22Rv1 (cell line): ENCODE data around the gene PARK7.

Experiments used
- CTCF ChIP-seq: fragments of 450-650 bp; IDR thresholded peaks from 2 replicates; pipeline ENCODE4 v1.5.1; 2017; ENCODE audit warnings: mild to moderate bottlenecking
- ZFX ChIP-seq: fragments of 450-650 bp; IDR thresholded peaks from 2 replicates; pipeline ENCODE4 v1.6.1; 2017; ENCODE audit warnings: antibody characterized with exemption, borderline replicate concordance

GRCh38 chr1:7931446-7931812 lies 30.1 kb upstream of the PARK7 start:
- TF ChIP-seq CTCF, result no peak
- no peak for TF ChIP-seq ZFX
